Stimulated activated CD4-positive, alpha-beta T cell treated with anti-CD3 and anti-CD28 coated beads, Interleukin-2, amount 100 ng/mL, for 4 hours (primary cell): ENCODE results near the gene GTF2IRD2.
"Not testable (repeated sequence)": the region's sequence is repeated elsewhere in the genome, so short reads cannot be mapped to it uniquely, and the experiment has no call there.

Source experiments
- DNase-seq: peaks from one replicate; pipeline ENCODE4 v3.0.0-alpha.2; 2020; ENCODE audit warnings: low read depth

The GTF2IRD2 gene

GRCh38 chr7:74850833-74851721 is at the start of gene GTF2IRD2:
TSS of gene GTF2IRD2 (minus strand) at chr7:74851605. CDS start at chr7:74836378, 15,227 bp downstream.
- DNase-seq, result not testable (repeated sequence)

- DNase-seq, result peak; percentile 68
Measured at GRCh38 chr7:74890158-74891123, 39.0 kb upstream of the GTF2IRD2 start.

GRCh38 chr7:74889518-74890129 is 38.2 kb upstream of the GTF2IRD2 start:
- not testable (repeated sequence) for DNase-seq

- not testable (repeated sequence) for DNase-seq
Measured at GRCh38 chr7:74885295-74885694, 33.9 kb upstream of the GTF2IRD2 start.

GRCh38 chr7:74882110-74882509 is 30.7 kb upstream of the GTF2IRD2 start:
- DNase-seq, result not testable (repeated sequence)

DNA sequence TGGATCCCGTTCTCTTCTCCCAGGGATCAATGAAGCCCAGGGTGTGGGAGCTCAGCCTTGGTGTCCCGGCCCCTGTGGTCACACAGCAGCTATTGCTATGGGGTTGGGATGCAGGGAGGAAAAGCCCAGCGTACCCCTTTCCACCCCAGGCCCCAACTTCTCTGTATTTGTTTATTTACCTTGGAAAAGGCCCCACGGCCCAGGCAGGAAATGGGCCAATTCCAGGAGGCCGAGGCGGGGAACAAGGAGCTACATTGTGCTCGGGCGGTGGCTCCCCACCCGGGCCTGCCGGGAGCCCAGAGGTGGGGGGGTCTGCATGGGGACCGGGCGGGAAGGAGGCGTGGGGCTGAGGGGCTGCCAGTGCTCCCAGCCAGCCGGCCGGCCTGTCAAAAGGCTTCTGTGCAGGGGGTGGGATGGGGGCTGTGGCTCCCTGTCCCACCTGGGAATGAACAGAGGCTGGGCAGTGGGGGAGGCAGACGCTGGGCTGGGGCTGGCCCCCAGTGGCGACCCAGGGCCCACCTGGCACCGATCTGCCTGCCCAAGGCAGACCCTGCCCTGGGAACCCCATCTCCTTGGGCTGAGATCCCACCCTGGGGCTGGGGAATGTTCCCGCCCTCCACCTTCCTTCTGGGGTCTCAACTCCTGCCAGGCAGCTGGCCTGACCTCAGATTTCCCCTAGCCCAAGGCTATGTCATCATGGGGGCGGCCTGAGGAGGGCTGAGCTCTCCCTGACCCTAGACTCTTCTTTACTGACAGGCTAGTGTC is 23.5 kb upstream of the GTF2IRD2 start:
- not testable (repeated sequence) for DNase-seq

GRCh38 chr7:74874104-74874747 is 22.8 kb upstream of the GTF2IRD2 start:
- DNase-seq, result not testable (repeated sequence)

DNA sequence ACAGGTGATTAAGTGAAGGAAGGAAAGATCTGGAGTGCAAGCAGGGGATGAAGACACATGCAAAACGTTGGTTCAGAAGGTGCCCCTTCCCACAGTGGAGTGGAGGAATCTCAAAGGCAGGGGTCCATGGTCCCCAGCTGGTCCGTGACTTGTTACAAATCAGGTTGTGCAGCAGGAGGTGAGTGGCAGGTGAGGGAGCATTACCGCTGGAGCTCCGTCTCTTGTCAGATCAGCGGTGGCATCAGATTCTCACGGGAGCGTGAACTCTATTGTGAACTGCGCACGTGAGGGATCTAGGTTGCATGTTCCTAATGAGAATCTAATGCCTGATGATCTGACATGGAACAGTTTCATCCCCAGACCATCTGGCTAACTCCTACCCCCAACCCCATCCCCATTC is 21.1 kb upstream of the GTF2IRD2 start:
- DNase-seq, result not testable (repeated sequence)

DNA sequence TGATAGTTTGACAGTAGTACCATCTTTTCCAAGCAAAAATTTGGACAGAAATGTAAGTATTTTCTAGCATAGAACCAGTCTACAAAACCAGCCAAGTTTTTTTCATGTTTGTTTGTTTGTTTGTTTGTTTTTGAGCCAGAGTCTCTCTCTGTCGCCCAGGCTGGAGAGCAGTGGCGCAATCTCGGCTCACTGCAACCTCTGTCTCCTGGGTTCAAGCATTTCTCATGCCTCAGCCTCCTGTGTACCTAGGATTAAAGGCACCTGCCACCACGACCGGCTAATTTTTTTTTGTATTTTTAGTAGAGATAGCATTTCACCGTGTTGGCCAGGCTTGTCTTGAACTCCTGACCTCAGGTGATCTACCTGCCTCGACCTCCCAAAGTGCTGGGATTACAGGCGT is 14.4 kb upstream of the GTF2IRD2 start:
- not testable (repeated sequence) for DNase-seq

DNA sequence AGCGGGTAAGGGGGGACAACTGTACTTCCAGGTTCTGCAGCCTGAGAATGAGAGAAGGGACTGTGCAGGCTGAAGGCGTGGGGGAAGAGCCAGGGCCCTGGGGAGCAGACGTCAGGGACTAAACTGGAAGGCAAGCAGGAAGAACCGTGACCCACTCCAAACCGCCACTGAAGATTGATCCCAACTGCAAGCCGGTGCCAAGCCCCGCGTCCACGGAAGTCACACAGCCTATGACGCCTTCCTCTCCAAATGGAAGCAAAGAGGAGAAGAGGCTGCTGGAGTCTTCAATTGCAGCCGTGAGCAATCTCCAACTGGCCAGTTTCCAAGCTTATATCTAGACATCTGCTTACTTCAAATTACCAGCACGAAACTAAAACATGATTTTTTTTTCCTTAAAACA is 1.6 kb downstream of the GTF2IRD2 start:
- not testable (repeated sequence) for DNase-seq

DNA sequence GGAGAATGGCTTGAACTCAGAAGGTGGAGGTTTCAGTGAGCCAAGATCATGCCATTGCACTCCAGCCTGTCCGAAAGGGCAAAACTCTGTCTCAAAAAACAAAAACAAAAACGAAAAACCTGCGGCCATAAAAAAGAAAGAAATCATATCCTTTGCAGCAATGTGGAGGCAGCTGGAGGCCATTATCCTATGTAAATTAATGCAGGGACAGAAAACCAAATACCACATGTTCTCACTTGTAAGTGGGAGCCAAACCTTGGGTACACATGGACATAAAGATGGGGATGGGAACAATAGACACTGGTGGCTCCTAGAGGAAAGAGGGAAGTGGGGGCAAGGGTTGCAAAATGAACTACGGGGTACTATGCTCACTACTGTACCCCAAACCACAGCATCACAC is 21.0 kb downstream of the GTF2IRD2 start:
- not testable (repeated sequence) for DNase-seq

DNA sequence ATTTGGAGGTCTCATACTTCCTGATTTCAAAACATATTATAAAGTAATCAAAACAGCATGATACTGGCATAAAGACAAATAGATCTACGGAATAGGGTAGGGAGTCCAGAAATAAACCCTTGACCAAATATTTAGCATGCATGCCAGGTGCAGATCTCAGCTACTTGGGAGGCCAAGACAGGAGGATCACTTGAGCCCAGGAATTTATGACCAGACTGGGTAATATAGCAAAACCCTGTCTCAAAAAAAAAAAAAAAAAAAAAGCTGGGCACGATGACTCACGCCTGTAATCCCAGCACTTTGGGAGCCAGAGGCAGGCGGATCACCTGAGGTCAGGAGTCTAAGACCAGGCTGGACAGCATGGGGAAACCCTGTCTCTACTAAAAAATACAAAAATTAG is 21.4 kb downstream of the GTF2IRD2 start:
- not testable (repeated sequence) for DNase-seq

GRCh38 chr7:74821259-74821658 is 30.1 kb downstream of the GTF2IRD2 start:
- not testable (repeated sequence) for DNase-seq

DNA sequence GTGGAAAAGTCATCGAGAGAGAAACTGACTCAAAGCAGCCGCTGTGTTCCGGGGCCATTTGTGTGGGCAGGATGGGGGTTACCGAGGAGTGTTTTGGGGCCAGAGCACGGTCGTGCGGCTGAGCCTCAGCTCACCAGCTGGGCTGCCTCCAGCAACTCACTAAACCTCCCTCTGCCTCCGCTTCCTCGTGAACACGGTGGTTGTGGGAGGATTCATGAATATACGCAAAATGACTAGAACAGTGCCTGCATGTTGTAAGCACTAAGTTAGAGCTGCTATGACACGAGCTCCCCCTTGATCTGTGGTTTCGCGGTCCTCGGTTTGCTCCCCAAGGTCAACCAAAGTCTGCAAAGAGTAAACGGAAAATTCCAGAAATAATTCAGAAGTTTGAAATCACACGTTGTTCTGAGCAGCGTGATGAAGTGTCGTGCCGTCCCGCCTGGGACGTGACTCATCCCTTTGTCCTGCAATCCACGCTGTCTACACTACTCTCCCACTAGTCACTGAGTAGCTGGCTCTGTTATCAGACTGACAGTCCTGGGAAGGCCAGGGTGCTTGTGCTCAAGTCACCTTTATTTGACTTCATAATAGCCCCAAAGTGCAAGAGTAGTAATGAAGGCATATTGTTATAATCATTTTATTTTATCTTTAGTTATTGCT is 31.1 kb downstream of the GTF2IRD2 start:
- not testable (repeated sequence) for DNase-seq

GRCh38 chr7:74815882-74816281 is 35.5 kb downstream of the GTF2IRD2 start:
- DNase-seq, result not testable (repeated sequence)

- DNase-seq, result not testable (repeated sequence)
Measured at GRCh38 chr7:74798644-74799043, 52.8 kb downstream of the GTF2IRD2 start.

GRCh38 chr7:74797848-74798622 is 53.4 kb downstream of the GTF2IRD2 start:
- DNase-seq, result not testable (repeated sequence)

DNA sequence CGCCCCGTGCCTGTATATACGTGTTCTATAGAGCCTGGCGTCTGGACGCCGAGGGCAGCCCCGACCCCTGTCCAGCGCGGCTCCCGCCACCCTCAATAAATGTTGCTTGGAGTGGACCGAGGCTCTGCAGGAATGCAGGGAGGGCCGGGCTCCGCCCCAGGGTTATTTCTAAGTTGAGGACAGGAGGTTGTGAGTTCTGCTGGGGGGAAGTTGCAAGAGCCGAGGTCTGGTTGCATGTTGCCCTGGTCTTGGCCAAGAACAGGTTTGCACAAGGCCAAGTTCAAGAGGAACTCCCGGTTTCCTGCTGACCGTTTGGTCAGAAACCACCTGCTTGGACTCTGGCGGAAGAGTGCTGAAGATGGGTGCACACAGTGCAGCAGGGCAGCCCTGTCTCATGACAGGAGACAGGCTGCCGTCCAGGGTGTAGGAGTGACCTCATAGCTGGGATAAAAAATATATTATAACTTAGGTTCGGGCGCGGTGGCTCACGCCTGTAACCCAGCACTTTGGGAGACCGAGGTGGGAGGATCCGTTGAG is 62.1 kb downstream of the GTF2IRD2 start:
- DNase-seq, result not testable (repeated sequence)
